GM08714 (cell line): ENCODE measurements around the gene EPM2AIP1.
A peak's percentile ranks its signal among the peaks of the same experiment; 100 is the strongest.

Source experiments
- H3K4me3 ChIP-seq: fragments of 200-500 bp; sonication (Bioruptor generic); 2 replicates; pipeline ENCODE4 v1.5.1; 2014; ENCODE audit warnings: mild to moderate bottlenecking, low read length, inconsistent platforms
- ZNF274 ChIP-seq: IDR thresholded peaks from 2 replicates; pipeline ENCODE4 v1.6.1; 2012; ENCODE audit warnings: mild to moderate bottlenecking, low read depth, low read length

The EPM2AIP1 gene

DNA sequence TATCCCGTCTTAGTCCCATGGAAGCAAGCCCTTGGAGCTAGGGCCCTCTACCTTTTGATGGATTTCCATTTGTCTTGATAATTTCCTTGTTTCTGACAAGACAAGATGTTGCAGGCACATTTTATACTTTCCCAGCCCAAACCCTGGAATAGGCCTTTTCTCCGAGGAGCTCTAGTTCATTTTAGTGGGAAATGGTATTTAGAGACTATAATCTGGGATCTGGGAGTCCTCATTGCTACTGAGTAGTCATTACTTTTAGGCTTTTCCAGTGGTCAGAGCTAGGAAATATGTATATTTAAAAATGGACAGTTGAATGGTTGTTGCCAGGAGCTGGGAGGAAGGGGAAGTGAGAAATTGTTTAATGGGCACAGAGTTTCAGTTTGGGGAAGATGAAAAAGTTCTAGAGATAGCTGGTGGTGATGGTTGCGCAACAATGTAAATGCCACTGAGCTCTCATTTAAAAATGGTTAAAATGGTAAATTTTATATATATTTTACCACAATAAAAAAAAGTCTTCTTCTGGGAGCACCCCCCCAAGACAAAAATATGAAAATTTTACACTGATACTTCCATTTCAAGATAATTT is 32.0 kb upstream of the EPM2AIP1 start:
- no peak for TF ChIP-seq ZNF274

DNA sequence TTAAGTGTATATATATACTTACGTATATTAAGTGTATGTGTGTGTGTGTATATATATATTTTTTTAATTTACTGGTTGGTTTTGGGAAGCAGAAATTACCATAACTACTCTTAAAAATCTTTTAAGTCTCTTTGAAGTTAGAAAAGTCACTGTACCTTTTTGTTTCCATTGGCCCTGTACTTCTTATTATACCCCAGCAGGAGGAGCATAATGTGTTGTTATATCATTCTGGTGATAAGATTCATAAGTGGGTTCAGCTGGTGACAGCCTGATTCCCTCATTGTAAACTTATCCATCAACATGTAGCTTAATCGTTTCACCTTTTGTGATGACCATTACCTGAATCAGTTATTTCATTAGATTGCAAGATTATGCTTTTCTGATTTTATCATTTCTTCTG is 31.2 kb upstream of the EPM2AIP1 start:
- TF ChIP-seq ZNF274: no peak
- H3K4me3 ChIP-seq: no peak overlapping the region

More for the DNA sequence above, 32.0 kb upstream of the EPM2AIP1 start:
- no peak overlapping the region for H3K4me3 ChIP-seq

DNA sequence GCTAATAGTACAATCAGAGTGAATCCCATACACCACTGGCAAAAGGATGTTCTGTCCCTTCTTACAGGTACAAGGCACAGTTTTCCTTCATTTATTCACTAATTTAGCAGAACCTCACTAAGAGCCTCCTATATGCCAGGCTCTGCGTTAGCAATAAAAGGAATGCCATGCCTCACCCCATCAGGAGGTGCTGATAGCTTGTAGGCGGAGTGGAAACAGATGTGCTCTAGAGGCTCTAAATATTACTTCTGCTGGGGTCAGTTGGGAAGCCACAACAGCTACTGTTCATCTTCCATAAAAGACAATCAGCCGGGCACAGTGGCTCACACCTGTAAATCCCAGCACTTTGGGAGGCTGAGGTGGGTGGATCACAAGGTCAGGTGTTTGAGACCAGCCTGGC is 24.8 kb upstream of the EPM2AIP1 start:
- H3K4me3 ChIP-seq: no peak overlapping the region
- TF ChIP-seq ZNF274: no peak

DNA sequence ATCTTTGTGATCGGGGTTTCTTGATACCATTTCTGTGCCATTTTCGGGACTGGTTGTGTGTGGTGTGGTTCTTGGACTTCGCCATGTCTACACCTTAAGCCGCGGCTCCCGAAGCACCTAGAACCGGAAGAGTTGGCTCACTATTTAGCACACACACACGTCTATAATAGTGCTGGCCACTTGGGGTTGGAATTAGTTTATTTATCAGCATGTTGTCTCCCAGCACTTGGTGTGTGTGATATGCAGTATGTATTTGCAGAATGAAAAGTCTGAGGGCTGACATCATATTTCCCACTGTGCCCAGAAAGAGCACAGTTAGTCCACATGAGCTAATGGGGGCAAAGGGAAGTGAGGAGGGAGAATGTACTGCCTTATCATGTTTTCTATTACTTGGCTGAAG is 24.0 kb upstream of the EPM2AIP1 start:
- TF ChIP-seq ZNF274: no peak
- H3K4me3 ChIP-seq: no peak overlapping the region

DNA sequence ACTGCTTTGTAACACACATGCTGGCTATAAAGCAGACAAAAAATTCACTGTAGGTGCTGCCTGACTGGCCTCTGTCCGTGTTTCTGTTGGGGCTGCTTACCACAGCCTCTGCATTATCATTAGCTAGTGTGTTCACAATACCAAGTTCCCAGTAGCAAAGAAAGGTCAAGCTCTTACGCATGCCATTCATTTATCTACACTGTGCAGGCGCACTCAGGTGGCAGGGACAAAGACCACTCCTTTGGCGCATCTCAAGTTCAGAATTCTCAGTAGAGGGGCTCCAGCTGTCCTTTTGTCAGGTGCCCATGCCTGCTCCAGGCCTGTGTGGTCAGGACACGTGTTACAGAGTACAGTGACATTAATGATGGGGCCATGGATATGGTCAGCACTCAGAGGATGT is 22.7 kb upstream of the EPM2AIP1 start:
- H3K4me3 ChIP-seq: no peak overlapping the region
- no peak for TF ChIP-seq ZNF274

DNA sequence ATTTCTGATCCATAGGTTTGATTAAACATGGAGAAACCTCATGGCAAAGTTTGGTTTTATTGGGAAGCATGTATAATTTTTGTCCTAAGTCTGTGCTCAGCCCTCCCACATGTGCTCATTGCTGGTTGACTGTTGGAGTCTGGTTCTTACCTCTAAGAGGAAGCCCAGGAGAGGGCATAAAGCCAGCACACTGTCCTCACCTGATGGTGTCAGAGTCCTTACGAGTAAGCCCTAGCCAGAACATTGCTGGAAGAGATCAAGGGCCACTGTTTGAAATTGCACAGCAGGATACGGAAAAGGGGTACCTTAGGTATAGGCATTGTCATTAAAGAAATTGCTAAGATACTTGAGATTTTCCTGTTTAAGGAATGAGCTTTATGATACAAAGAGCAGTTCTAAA is 21.7 kb upstream of the EPM2AIP1 start:
- no peak overlapping the region for H3K4me3 ChIP-seq
- TF ChIP-seq ZNF274: no peak

DNA sequence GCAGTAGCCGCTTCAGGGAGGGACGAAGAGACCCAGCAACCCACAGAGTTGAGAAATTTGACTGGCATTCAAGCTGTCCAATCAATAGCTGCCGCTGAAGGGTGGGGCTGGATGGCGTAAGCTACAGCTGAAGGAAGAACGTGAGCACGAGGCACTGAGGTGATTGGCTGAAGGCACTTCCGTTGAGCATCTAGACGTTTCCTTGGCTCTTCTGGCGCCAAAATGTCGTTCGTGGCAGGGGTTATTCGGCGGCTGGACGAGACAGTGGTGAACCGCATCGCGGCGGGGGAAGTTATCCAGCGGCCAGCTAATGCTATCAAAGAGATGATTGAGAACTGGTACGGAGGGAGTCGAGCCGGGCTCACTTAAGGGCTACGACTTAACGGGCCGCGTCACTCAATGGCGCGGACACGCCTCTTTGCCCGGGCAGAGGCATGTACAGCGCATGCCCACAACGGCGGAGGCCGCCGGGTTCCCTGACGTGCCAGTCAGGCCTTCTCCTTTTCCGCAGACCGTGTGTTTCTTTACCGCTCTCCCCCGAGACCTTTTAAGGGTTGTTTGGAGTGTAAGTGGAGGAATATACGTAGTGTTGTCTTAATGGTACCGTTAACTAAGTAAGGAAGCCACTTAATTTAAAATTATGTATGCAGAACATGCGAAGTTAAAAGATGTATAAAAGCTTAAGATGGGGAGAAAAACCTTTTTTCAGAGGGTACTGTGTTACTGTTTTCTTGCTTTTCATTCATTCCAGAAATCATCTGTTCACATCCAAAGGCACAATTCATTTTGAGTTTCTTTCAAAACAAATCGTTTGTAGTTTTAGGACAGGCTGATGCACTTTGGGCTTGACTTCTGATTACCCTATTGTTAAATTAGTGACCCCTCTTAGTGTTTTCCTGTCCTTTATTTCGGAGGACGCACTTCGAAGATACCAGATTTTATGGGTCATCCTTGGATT is 674 bp upstream of the EPM2AIP1 start, which contains the start of gene MLH1:
TSS of gene MLH1 (plus strand) at position 193 of the 958 bp plus-strand sequence. CDS start at position 223, 30 bp downstream.
- no peak for TF ChIP-seq ZNF274
- H3K4me3 ChIP-seq: peak within 1 kb of the TSS; percentile 96

DNA sequence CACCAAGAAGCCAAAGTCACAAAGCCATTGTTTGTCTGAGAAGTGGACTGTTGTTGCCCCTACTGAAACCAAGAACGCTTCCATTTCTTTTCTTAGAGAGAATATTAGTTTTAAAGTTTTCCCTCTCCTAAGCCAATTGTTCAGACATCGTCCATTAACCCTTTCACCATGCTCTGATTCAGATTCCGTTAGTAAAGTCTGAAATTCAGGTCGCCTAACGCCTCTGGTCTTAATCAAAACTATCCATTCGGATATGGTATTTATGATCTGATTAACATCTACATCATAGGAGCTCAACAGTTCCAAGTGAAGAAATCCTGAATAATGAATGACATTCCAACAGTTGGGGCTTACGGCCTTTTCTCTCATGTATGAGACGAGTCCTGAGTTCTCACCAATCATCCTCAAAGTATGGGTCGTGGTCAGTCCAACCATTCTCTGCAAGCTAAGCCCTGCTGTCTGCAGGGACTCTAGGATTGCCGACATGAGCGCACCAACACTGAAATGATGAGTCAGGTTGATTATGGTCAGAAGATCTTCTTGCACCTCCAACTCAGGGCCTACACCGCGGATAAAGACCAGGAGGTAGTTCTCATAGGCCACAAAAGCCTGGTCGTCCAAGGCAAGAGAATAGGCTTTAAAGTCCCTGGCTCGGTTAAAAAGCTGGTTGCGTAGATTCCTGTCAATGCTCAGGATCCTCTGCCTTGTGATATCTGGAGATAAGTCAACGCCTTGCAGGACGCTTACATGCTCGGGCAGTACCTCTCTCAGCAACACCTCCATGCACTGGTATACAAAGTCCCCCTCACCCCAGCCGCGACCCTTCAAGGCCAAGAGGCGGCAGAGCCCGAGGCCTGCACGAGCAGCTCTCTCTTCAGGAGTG is 767 bp downstream of the EPM2AIP1 start:
- peak overlapping the region; percentile 96 for H3K4me3 ChIP-seq
- TF ChIP-seq ZNF274: no peak

DNA sequence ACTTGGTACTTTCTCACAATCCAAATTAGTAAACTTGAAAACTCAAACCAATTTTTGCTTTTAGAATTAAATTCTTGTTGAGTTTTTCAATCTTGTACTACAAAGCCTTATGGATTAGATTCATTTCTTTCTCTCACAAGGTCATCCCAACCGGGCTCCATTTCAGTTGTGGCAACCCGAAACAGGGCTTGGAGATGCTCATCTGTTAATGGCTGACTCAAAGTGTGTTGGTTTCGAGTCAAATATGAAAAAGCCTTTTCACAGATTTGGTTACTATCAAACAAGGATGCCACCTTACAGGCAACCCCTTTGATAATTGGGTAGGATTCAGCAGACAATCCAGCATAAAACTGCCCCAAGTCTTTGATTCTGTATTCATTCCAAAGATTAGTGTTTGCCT is 1.8 kb downstream of the EPM2AIP1 start:
- no peak for TF ChIP-seq ZNF274
- peak overlapping the region; percentile 96 for H3K4me3 ChIP-seq

DNA sequence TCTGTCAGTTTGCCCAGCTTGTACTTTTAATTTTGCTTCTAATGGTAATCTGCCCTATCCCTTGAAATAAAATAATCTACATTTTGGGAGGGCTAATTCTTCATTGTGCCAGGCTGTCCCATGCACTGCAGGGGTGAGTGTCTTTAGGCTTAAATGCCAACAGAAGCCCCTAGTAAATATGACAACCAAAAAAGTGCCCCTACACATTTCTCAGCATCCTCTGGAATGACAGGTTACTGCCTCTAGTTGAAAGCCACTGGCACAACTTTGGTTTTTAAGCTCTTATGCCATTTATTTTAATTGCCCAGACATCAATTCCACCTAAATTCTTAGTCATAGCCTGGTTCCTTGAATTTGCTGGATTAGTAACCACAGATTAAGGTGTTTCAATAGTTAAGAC is 3.4 kb downstream of the EPM2AIP1 start:
- no peak for TF ChIP-seq ZNF274
- peak overlapping the region; percentile 96 for H3K4me3 ChIP-seq

DNA sequence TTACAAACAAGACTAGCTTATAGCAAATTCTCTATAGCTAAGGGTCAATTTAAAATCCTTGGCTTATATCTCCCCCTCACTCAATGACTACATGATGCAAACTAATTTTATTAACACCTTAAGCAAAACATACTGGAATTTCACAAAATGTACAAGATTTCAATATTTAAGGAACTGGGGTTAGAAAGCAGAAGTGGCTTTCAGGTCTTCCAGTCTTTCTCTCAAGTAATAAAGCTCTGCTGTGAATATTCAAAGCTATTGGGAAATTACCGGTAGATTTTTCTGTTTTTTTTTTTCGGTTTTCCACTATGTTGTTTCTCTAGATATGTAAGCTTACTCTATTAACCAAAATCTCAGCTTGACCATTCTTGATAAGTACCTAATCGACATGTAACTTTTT is 3.9 kb downstream of the EPM2AIP1 start:
- H3K4me3 ChIP-seq: peak overlapping the region; percentile 96; the same call in 1 of the 2 replicates
- TF ChIP-seq ZNF274: no peak

DNA sequence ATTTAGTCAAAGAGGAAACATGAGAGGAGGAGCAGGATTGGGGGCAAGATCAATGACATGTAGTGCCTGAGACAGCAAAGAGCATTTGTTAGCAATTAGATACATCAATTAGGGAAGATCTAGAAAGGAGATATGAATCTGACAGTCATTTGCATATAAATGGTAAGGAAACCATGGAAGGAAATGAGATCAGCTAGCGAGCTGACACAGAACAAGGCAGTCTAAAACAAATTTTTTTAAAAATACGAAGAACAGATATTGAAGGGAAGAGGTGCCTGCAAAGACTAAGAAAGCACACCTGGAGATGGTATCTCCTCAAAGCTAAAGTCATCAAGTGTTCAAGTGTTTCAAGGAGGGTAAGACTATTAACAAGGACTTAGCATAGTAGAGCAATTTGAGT is 4.6 kb downstream of the EPM2AIP1 start:
- H3K4me3 ChIP-seq: no peak overlapping the region
- TF ChIP-seq ZNF274: no peak

DNA sequence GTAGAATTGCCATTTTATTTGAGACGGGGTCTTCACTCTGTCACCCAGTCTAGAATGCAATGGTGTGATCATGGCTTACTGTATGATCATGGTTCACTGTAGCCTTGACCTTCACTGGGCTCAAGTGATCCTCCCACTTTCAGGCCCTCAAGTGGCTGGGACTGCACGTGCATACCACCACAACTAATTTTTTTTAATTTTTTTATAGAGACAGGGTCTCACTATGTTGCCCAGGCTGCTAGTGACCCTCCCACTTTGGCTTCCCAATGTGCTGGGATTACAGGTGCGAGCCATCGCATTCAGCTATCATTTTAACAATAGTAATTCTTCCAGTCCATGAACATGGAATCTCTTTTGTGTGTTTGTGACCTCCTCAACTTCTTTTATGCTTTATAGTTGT is 11.9 kb downstream of the EPM2AIP1 start:
- no peak for TF ChIP-seq ZNF274
- H3K4me3 ChIP-seq: no peak overlapping the region

DNA sequence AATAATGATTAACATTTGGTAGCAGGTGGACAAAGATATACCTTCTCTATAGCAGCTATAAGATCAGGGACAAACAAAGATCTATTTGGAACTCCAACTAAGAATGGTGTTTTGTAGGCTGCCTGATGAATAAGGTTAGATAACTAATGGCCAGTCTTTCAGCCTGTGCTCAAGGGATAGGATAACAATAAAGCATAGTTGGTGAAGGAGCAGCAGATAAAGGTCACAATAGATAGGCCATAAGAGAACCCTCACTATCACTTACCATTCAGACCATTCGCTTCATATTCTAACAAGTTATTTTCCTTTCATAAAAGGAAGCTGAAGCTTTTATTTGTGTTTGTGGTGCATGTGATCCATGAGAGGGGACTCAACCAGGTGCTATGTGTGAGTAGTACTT is 19.8 kb downstream of the EPM2AIP1 start:
- no peak overlapping the region for H3K4me3 ChIP-seq
- TF ChIP-seq ZNF274: no peak
